ENCODE data around the gene RAPGEF3.

Gene RAPGEF3

DNA sequence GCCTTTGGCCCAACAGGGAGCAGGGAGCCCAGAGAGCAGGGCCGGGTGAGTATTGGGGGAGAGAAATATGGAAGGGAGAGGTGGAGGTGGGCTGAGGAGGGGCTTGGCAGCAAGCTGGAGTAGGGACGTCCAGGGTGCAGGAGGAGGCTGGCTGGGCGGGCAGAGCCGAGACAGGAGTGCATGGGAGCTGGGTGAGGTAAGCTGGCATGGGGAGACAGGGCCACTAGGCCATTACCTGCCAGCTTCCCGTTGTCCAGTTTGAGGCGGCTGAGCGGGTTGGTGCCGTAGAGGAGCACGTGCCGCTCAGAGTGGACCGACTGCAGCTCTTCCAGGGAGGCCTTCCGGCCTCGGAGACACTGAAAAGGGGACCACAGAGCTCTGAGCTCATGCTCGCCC, 32.7 kb upstream of the RAPGEF3 start:
- TF ChIP-seq, protein P1, sequence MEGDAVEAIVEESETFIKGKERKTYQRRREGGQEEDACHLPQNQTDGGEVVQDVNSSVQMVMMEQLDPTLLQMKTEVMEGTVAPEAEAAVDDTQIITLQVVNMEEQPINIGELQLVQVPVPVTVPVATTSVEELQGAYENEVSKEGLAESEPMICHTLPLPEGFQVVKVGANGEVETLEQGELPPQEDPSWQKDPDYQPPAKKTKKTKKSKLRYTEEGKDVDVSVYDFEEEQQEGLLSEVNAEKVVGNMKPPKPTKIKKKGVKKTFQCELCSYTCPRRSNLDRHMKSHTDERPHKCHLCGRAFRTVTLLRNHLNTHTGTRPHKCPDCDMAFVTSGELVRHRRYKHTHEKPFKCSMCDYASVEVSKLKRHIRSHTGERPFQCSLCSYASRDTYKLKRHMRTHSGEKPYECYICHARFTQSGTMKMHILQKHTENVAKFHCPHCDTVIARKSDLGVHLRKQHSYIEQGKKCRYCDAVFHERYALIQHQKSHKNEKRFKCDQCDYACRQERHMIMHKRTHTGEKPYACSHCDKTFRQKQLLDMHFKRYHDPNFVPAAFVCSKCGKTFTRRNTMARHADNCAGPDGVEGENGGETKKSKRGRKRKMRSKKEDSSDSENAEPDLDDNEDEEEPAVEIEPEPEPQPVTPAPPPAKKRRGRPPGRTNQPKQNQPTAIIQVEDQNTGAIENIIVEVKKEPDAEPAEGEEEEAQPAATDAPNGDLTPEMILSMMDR (IDR thresholded peaks at IDR 0.05; ENCODE audit: control insufficient read depth, insufficient read depth, low read depth, low read length, missing control alignments) = no peak
- no peak overlapping the region for H3K4me3 ChIP-seq (ENCODE audit: control insufficient read depth, low read depth, low read length)
- DNase-seq (ENCODE audit: low read depth) = no peak

DNA sequence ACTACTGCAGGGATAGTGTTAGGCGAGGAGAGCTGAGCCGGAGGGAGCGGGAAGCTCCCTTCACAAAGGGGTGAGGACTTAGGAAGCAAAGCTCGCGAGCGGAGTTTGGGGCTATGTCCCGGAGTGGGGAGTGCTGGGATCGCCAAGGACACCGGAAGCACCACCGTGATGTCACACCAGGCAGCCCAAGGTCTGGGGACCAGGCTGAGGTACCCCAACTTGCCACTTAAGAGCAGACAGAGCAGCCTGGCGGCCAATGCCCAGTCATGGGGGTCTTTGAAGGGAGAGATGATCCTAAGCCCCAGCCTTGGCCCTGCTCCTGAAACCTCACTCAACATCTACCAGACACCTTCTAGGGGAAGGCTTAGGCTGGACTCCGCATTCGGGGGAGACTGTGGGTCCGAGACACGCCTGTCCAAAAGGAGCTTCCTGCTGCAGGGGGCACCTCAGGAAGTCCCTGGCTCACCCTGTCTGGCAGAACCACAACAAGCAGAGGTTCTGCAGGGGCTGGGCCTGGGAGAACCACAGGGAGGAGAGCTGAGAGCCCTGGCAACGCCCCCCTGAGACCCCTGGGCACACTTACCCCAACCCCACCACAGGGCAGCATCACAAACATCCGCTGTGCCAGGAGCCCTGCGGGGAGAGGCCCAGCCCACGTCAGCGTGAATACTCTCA, 32.1 kb upstream of the RAPGEF3 start:
- DNase-seq (ENCODE audit: low read depth) = no peak
- no peak overlapping the region for H3K4me3 ChIP-seq (ENCODE audit: control insufficient read depth, low read depth, low read length)
- TF ChIP-seq, protein P1 (IDR thresholded peaks at IDR 0.05; ENCODE audit: control insufficient read depth, insufficient read depth, low read depth, low read length, missing control alignments) = no peak

DNA sequence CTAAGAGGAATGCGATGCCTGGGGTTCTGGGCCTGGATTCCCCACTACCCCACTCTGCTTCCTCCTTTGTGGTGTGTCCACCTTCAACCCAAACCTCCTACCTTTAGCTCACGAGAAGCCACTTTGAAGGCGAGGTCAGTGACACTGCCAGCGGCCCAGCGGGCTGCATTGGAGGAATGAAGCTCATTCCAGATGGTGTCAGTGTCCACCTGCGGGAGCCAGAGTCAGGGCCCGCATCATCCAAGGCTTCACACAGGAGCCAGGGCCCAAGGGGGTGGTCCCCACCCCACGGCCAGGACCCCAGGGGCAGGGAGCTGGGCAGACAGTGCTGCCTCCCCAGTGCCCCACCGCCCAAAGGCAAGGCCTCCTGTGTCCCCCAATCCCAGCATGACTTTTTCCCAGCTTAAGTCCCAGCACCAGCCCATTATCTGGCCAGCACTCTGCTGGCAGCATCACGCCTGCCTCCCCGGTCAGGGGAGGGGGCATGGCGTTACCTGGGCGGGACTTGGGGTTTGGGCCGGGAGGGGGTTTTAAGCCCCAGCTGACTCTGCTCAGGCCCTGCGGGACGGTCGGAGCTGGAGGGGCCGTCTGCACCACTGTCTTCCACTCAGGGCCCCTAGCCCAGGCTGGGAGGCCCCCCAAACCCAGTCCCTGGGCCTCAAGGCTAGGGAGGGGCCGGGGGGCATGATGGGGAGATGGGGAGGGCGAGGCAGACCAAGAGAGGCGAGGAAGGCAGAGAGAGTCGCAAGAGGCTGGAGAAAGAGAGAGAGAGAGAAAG, 31.2 kb upstream of the RAPGEF3 start:
- TF ChIP-seq, protein P1 (IDR thresholded peaks at IDR 0.05; ENCODE audit: control insufficient read depth, insufficient read depth, low read depth, low read length, missing control alignments) = no peak
- H3K4me3 ChIP-seq (ENCODE audit: control insufficient read depth, low read depth, low read length) = no peak overlapping the region
- DNase-seq (ENCODE audit: low read depth) = no peak

DNA sequence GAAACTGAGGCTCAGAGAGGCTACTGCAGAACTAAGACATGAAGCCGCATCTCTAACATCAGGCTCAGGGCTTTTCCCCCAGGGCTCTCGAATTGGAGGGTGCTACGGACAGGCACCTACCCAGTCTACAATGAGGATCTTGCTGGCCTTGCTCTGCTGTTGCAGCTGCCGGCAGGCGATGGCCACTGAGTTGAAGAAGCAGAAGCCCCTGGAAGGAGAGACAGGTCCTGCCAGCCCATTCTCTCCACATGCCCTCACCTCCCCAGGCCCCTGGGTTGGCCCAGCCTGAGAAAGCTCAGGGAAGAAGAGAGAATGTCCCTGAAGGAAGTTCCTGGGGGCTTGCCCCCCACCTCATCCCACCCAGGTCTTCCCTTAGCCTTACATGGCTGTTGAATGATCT, 30.5 kb upstream of the RAPGEF3 start:
- TF ChIP-seq, protein P1 (IDR thresholded peaks at IDR 0.05; ENCODE audit: control insufficient read depth, insufficient read depth, low read depth, low read length, missing control alignments) = no peak
- no peak overlapping the region for H3K4me3 ChIP-seq (ENCODE audit: control insufficient read depth, low read depth, low read length)
- DNase-seq (ENCODE audit: low read depth) = no peak

DNA sequence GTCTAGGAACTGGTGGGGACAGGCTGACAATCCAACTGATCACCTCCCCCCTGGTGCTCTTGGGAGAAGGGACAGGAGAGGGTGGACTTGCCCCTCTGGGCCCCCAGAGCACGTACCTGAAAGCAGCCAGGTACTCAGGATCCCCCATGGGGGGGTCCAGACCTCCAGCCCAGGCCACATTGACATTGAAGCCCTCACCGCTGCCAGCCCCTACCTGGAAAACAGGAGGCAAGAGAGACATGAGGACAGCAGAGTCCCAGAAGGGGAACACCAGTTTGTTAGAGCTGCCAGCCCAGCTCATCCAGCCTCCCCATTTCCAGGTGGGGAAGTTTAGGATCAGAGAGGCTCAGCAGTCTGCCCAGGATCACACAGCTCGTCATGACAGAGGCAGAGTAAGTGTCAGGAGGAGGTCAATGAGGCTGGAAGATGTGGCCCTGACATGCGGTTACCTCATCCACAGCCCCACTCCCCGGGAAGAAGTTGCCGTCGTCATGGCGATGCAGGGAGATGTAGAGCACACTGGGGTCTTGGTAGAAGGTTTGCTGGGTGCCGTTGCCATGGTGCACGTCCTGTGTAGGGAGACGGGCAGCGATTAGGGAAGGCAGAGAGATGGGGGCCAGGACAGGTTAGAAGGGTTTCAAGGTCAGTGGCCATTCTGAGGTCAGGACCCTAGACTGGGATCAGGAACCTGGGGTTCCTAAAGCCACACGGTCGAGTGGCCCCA, 29.1 kb upstream of the RAPGEF3 start:
- DNase-seq (ENCODE audit: low read depth) = no peak
- TF ChIP-seq, protein P1 (IDR thresholded peaks at IDR 0.05; ENCODE audit: control insufficient read depth, insufficient read depth, low read depth, low read length, missing control alignments) = no peak

DNA sequence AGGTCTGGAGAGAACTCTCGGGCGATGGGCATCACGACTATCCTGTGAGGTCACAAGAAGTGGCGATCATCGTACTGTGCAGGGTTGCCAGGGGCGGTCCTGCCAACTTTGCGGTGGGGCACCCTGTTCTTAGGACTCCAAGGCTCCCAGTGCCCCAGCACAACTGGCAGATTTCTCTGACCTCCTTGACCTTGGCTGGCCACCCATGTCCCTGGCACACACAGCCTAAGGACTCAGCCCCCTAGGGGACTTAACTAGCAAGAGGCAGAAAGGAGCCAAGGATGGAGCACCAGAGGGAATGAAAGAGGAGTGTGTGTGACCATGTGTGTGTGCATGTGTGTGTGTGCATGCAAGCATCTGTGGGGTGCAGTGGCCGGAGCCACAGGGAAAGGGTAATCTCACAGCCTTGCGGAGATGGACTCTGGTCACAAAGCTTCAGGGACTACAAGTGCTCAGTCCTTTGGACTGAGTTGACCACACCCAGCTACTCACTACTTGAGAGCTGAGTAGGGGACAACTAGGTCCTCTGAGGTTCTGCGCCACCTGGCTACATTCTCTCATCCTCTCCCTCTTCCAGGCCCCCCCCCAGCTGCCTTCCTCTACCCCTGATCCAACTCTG, 28.1 kb upstream of the RAPGEF3 start:
- H3K4me3 ChIP-seq (ENCODE audit: control insufficient read depth, low read depth, low read length) = no peak overlapping the region
- DNase-seq (ENCODE audit: low read depth) = no peak
- TF ChIP-seq, protein P1 (IDR thresholded peaks at IDR 0.05; ENCODE audit: control insufficient read depth, insufficient read depth, low read depth, low read length, missing control alignments) = no peak

More for the DNA sequence above, 29.1 kb upstream of the RAPGEF3 start:
- H3K4me3 ChIP-seq (ENCODE audit: control insufficient read depth, low read depth, low read length) = no peak overlapping the region
